Right renal cortex interstitium (tissue), 3 donors: Measurements from ENCODE around the gene RAMP3. TPM values are rescaled to one million over a fixed set of nuclear protein-coding genes. Genes with fewer than 3 reads are reported as not detected.

Experiments
- polyA plus RNA-seq, 3 donors: library from polyadenylated mRNA; unstranded; fragments of 120-200 nt; gene quantifications; one replicate each; pipeline ENCODE4 v1.2.1, GENCODE V29; 2013; ENCODE audit not compliant: insufficient read length in 3 of 3

RAMP3 gene
- polyA plus RNA-seq, 3 donors, result 10.0 to 13.9 (median 10.4) TPM

Other genes with a start within 250 kb of the RAMP3 start
- gene MYO1G, start 178.8 kb upstream of the RAMP3 start, polyA plus RNA-seq, result under 1 TPM; 0.33 to 0.51 (median 0.36) TPM
- 10 to 100 TPM; 23.3 to 28.4 (median 26.4) TPM for gene CCM2, start 157.6 kb upstream of the RAMP3 start, polyA plus RNA-seq
- gene NACAD, start 68.8 kb upstream of the RAMP3 start, polyA plus RNA-seq, result 1 to 10 TPM; 6.9 to 7.9 (median 7.6) TPM
- 10 to 100 TPM; 51.2 to 59.1 (median 54.6) TPM for gene TBRG4, start 46.1 kb upstream of the RAMP3 start, polyA plus RNA-seq